HG03520 (cell line): ENCODE measurements around the gene CTTN.

Source experiments
- ATAC-seq: cut with Tn5 transposase; IDR thresholded peaks from one replicate; pipeline ENCODE4 v1.9.1; 2021; ENCODE audit warnings: mild to moderate bottlenecking, moderate library complexity; ENCODE audit not compliant: unreplicated experiment

Gene CTTN

DNA sequence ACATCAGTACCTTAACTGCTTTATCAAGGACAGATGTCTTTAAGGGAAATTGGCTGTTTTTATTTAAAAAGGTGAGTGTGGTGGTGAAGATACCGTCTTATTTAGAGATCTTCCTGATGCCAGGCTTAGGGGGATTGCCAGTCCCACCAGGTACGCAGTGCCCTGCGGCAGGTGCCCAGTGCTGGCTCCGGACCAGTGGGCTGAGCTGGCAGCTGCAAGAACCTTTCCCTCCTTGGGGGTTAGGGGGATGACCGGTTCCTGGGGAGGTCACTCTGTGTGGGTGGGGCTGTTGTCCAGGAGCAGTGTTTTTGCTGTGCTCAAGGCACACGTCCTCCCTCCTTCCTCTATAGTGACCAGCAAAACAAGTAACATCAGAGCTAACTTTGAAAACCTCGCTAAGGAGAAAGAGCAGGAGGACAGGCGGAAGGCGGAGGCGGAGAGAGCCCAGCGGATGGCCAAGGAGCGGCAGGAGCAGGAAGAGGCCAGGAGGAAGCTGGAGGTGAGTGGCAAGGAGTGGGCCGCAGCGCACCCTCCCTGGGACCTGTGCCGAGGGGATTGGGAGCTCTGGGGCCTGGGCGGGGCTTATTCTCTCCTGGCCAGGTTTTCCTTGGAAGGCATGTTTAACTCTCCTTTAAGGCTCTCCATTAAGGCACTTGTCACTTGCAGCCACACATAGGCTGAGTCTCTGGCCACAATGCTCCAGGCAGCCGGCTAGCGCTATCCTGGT lies 30.5 kb downstream of the CTTN start:
- no peak for ATAC-seq

DNA sequence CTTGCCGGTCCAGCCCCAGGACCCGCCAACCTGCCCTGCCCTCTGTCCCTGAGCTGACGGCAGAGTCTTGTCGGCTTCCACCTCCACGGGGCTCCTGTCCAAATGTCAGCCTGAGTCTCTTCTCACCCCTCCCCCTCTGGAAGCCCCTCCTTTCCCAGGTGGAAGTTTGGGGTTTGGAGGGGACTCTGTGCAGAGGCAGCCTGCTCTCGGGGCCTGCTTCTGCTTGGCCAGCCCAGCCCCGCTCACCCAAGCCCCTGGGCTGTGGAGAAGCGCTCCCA lies 31.0 kb downstream of the CTTN start:
- ATAC-seq: no peak

DNA sequence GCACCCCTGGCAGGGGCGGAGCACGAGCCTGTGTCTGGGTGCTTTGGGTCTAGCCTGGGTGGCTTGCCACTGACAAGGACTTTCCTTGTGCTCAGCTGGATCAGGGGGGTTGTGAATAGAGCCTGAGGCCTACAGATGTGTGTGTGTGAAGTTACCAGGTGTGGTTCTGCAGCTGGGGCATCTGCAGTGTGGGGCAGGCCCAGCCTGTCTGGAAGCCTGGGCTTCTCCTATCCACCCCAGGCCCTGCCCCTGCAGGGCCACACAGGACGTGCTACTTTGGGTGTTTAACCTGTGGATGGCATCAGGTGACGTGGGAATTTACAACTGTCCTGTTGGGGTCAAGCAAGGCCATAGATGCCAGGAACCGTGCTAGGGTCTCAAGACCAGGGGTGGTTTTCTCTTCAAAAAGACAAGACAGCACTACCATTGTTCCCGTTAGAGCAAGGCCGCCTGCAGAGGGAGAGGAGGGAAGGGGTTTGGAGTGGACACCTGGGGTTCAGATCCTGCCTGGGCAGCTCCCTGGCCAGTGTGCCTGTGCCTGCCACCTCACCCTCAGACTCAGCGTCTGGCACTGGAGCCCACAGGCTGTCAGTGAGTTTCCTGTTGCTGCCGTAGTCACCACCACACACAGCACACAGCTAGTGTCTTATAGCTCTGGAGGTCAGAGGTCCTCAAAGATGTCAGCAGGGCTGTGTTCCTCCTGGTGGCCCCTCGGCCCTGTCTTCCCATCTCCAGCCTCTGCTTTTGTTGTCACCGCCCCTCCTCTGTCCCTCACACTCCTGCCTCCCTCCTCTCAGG lies 31.6 kb downstream of the CTTN start:
- no peak for ATAC-seq

DNA sequence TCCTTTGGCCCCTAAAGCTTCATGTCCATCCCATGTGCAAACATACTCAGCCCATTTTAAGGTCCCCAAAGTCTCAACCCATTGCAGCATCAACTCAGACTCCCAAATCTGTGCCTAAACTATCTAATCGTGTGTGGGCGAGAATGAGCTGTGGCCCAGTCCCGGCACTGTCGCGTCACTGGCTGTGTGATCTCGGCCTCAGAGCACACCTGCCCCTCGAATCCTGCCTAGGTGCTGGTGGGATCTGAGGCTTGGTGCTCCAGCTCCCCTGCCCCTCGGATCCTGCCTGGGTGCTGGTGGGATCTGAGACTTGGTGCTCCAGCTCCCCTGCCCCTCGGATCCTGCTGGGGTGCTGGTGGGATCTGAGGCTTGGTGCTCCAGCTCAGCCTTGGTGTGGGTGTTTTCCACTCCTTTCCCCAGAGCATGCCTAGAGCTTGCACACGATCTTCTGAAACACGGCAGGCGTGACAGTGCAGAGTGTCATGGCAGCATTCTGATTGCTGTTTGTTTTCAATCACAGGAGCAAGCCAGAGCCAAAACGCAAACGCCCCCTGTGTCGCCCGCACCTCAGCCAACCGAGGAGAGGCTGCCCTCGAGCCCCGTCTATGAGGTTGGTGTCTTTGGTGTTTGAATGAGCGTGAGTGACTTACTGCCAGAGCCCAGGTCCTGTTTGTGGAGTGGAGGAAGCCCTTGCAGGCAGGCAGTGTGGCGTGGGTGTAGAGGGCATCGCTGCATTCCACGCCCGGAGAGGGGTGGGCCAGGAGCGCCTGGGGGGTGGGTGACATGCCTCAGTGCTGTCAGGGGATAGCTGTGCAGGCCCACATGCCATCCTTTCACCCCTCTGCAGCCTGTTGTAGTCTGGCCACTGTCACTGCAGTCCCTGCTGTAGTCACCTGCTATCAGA lies 32.6 kb downstream of the CTTN start:
- ATAC-seq: no peak

DNA sequence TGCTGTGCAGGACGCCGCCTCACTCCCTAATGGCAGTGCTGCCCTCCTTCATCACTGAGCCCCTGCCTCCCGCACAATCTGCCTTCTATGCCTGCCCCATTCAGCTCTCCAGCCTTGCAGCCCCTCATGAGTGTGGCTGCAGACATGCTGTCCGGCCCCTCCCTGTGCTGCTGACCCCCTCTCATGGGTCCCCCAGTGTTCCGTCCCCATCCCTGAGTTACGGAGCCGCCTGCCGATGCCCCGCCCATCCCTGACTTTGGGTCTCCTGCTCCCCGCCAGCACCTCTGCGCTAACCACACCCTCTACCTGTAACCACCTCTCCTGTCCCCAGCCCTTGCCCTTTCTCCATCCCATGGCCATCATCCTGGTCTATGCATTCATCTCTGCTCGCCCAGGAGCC lies 33.3 kb downstream of the CTTN start:
- ATAC-seq: no peak

DNA sequence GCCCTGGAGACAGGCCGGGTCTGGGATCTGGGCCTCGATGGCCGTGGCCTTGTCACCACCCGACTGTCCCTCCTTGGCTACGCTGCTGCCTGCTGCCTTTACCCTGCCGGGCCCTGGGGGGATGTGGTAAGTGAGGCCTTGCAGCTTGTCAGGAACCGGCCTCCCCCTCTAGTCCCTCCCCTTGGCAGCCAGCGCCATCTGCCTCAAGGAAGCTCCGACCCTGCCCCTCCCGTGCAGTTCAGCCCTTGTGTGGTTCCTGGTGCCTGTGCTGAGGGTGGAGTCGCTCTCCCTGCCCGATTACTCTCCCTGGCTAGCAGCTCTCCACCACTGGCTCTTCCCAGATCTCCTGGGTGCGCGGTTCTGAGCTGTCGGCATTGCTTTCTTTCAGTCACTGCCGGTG lies 33.7 kb downstream of the CTTN start:
- ATAC-seq: no peak

DNA sequence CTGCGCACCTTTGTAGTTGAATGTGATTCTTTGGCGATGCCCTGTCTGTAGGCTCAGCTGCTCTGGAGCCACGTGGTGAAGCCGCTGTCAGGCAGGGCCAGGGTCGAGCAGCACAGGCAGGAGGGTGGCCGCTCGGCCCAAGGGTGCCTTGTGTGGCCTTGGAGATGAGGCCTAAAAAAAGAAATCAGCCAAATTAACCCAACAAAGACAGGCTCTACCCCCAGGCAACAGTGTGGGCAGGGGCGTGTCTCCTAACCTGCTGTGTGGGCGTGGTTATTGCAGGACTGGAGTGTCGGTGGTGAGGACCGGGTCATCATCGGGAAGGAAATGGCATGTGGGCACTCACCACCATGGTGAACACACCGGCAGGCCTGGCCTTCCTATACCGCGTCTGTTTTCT lies 34.3 kb downstream of the CTTN start:
- no peak for ATAC-seq

DNA sequence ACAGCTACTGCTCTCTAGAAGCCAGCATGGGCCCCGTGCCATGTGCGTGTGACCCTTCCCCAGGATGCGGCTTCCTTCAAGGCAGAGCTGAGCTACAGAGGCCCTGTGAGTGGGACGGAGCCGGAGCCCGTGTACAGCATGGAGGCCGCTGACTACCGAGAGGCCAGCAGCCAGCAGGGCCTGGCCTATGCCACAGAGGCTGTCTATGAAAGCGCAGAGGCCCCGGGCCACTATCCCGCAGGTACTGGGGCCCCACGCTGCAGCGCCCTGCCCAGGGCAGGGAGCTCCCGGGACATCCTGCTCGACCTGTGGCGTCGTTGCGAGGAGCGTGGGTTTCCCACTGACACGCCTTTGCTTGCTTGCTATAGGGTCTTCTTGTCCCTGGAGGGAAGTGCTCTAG lies 34.7 kb downstream of the CTTN start:
- no peak for ATAC-seq

DNA sequence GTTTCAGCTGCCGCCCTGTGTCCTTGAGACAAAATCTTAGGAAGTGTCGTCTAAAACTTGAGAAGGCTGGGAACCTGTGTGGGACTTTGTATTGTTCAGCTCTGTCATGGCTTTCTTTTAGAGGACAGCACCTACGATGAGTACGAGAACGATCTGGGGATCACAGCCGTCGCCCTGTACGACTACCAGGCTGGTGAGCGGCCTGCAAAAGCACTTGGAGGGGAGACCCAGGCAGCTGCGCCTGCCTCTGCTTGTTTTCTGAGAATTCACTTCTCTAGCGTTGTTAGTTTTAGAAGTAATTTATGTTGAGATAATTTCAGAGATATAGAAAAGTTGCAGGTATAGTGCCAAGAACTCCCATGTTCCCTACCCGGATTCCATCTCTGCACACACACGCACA lies 35.2 kb downstream of the CTTN start:
- ATAC-seq: no peak

DNA sequence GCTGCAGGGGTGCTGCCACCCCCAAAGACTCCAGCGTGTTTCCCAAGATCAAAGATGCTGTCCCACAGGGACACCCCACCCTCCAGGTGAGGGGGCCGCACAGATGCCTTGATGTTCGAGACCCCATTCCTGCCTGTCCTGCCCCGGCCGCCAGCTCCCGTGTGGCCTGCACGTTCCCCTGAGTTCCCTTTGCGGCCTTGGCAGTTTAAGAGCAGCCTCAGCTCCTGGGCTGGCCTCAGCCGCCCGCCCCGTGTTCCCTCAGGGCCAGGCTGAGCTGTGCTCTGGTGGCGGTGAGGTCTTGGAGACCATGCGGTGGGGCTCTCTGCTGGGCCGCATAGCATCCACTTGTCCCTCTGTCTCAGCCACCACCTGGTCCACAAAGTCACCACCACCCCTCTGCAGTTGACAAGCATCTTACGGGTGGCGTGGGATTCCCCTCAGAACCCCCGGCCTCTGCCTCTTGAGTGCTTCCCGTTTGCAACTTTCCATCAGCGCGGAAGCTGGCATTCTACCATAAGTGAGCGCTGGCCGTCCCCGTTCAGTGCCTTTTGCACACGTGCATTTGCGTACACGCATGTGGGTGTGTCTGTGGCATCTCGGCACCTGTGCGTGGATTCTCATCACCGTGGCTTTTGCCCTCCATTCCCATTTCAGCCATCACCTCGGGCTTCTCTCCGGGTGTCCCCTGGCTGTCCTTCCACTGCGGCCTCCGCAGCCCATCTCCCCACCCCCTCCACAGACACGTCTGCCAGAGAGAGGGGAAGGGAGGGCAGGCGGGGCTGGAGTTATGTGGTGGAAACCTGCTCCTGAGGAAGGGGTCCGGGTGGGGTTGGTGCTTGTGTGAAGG lies 35.9 kb downstream of the CTTN start:
- no peak for ATAC-seq

DNA sequence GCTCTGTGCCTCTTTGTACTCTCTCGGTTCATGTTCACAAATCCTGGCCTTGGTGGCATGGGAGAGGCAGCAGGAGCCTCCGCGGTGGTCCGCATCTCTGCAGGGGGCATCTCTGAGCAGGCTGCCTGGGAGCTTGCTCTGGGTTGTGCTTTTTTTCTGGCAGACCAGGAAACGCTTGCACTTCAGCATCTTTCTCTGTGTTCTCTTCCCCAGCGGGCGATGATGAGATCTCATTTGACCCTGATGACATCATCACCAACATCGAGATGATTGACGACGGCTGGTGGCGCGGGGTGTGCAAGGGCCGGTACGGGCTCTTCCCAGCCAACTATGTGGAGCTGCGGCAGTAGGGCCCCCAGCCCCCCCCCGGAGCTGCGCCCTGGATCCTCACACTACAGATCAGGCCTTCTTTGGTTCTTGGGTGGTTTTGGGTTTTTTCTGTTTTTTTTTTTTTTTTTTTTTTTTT lies 36.5 kb downstream of the CTTN start:
- ATAC-seq: no peak

DNA sequence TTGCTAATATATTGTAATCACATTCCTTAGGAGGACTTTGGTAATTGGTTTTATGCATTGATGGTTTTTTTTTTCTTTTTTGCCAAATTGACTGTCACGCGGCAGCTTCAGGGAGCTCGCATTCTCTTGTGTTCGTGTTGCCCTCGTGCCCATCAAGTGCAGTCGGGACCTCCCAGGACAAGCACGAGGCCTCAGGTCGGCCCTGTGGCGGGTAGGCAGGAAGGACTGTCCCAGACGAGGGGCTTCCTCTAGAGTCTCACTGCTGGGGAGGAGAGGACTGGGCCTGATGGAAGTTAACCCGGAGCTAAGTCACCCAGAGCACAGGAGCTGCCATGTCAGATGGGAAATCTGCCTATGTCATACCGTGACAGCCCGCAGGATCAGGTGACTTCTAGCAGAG lies 37.0 kb downstream of the CTTN start:
- ATAC-seq: no peak

DNA sequence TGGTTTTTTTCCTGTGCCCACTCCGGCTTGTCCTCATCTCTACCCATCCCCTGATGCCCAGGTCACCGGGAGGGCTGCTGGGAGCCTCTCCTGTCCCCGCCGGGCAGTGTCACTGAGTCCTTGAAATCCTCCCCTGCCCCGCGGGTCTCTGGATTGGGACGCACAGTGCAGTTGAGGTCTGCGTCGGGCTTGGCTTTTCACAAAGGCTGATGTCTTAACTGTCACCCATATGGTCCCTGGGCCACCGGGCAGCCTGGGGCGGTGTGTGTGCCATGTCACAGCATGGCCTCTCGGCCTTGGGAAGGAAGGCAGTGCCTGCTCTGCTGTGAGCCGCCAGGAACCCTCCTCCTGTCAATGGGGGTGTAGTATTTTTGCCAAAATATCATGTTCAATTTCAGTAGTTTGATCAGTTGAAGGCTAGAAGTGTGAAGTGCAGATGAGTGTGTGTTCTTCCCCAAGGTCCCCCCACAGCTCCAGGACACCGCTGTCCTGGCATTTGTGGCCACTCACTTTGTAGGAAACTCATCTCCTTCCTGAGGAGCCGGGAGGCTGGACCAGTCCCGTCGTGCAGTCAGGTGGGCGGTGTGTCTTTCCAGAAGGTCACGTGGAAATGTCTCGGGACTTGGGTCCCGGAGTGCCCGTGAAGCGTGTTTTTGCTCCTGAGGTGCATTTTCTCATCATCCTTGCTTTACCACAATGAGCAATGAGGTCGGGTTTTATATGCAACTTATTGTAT lies 37.6 kb downstream of the CTTN start:
- ATAC-seq: no peak

DNA sequence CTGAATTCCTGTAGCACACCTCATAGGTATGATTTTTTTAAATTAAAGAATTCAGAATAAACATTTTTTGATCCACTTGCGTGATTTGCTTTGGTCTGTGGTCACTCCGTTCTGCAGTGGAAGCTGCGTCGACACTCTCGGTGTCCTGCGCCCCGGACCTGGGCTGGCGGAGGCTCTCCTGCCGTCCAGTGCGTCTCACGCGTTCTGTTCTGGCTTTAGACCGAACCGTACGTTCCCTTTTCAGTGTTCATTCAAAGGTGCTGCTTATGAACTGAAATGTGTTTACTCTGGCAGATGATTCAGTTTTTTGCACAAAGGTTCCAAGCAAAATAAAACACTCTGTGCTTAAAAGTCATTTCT lies 38.2 kb downstream of the CTTN start:
- no peak for ATAC-seq

DNA sequence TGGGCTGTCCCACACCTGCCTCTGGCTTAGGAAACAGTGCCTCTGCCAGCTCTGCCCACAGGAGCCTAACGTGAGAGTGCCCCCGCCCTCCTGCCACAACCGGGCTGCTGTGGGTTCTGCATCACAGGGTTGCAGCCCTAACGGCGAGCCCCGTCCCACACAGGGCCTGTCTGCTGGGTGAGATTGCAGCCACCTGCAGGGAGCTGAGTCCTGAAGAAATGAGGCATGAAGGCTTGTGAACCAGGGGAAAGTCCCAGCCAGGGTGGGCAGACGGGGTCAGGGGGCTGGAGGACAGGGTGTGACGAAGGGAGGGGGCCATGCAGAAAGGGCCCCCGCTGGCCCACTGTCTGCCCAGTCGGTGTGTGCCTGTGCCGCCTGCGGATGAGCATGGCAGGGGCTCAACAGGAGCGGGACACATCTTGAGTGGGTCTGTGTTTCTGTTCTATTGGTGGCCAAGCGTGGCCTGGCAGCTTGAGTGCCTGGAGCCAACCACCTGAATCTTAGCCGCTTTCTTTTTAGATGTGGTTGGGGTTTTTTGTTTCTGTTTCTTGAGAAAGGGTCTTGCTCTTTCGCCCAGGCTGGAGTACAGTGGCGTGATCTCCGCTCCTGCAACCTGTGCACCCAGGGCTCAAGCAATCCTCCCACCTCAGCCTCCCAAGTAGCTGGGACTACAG lies 38.9 kb downstream of the CTTN start:
- ATAC-seq: no peak

DNA sequence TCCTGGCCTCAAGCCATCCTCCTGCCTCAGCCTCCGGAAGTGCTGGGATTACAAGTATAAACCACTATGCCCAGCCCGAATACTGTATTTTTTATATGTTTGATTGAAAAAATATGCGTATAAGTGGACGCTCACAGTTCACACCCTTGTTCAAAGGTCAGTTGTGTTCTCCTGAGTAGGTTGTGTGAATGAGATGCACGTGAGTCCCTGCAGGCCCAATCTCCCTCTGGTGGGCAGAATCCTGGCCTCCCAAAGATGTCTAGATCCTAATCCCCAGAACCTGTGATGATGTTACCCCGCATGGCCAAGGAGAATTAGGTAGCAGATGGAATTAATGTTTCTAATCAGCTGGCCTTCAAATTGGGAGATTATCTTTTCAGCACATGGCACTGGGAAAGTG lies 41.9 kb downstream of the CTTN start:
- ATAC-seq: no peak

DNA sequence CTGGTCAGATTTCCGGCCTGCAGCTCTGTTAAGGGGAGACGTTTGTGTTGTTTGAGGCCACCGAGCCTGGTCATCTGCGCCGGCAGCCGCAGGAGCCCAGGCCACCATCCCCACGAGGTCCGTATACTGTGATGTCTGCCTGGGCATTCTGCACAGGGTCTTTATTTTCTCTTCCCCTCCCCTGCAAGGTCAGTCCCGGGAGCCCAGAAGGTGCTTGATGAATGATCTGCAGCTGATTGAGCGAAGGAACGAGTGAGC lies 45.4 kb downstream of the CTTN start:
- no peak for ATAC-seq

DNA sequence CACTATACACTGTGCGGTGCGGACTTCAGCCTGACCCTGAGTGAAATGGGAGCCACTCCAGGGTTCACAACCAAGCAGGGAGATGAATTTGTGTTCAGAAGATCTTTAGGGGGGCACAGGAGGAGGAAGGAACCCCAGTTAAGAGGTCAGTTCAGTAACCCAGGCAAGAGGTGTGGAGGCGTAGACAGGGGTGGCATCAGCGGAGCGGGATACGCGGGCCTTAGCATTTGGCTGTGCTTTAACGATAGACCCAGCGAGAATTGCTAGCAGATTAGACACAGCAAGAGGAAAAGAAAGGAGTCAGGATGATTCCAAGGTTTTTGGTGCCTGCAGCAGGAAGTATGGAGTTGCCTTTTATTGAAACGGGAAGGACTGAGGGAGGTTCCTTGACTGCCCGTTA lies 46.8 kb downstream of the CTTN start:
- ATAC-seq: no peak

DNA sequence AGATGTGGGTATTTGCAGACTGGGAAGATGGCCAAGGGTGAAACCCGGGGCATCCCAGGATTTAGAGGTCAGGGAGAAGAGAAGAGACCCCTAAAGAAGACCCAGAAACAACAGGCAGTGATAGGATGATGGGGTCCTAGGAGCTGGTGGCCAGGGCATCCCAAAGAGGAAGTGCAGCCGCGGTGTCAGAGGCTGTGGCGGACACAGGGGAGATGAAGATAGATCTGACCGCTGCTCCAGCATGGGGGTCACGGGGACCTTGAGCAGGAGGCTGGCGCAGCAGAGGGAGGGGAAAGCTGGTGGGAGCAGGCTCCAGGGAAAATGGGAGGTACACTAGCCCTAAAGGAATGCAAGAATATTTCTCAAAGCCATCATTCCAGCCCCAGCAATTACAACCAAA lies 47.3 kb downstream of the CTTN start:
- ATAC-seq: no peak

DNA sequence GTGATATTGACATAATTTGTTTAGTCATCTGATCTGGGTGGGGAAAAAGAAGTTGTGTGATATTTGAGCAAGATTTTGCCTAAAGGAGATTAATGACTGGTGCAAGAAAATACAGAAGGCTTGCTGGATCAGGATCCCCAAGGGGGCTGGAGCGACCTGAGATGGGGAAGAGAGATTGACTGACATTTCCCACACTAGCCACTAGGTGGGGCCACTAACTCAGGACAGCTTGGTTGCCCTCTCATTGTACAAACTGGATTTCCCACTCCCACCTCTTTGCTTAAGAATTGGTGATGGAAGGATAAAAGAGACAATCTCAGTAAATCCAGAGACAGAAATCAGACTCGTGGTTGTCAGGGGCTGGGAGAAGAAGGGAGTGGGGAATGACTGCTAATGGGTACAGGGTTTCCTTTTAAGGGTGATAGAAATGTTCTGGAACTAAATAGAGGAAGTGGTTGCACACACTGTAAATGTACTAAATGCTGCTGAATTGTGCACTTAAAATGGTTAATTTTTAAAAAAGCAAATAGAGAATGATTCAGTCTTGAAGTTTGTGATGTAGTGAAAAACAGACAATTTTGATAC lies 50.7 kb downstream of the CTTN start:
- no peak for ATAC-seq
